CD14-positive monocyte (primary cell): ENCODE measurements around the gene FOXO3. TPM values are rescaled to one million over a fixed set of nuclear protein-coding genes. Genes with fewer than 3 reads are reported as not detected.

Experiments
- DNase-seq, 3 donors: peaks; one replicate each; pipeline ENCODE4 v3.0.0-alpha.2; 2011 to 2022
- H2AFZ ChIP-seq: 2 replicates; pipeline ENCODE4 v1.6.0; 2012; ENCODE audit warnings: mild to moderate bottlenecking, low read depth, low read length, inconsistent platforms; ENCODE audit not compliant: insufficient read depth, poor library complexity, severe bottlenecking
- H3K27ac ChIP-seq, 2 donors: 1 replicate in 1 of 2; 2 replicates in 1 of 2; pipeline ENCODE4 v1.5.1; 2012 to 2013; ENCODE audit warnings: low read length in 2 of 2, control low read depth in 1 of 2, inconsistent platforms in 1 of 2, low read depth in 1 of 2, mild to moderate bottlenecking in 1 of 2
- H3K27me3 ChIP-seq, 2 donors: one replicate each; pipeline versions ENCODE4 v1.6.0 to v1.6.1; 2011 to 2013; ENCODE audit warnings: low read length in 2 of 2; ENCODE audit not compliant: control insufficient read depth in 2 of 2, insufficient read depth in 2 of 2
- H3K36me3 ChIP-seq, 2 donors: replicated peaks in 1 of 2; 1 replicate in 1 of 2; 2 replicates in 1 of 2; pipeline versions ENCODE4 v1.5.1 to v1.6.1; 2012 to 2013; ENCODE audit warnings: low read length in 2 of 2, control low read depth in 1 of 2, inconsistent platforms in 1 of 2, mild to moderate bottlenecking in 1 of 2; ENCODE audit not compliant: insufficient read depth in 2 of 2, control insufficient read depth in 1 of 2
- H3K4me1 ChIP-seq, 2 donors: 1 replicate in 1 of 2; 2 replicates in 1 of 2; pipeline versions ENCODE4 v1.5.1 to v1.6.1; 2012 to 2013; ENCODE audit warnings: low read length in 2 of 2, control low read depth in 1 of 2, inconsistent platforms in 1 of 2, mild to moderate bottlenecking in 1 of 2, moderate library complexity in 1 of 2; ENCODE audit not compliant: insufficient read depth in 2 of 2, control insufficient read depth in 1 of 2
- H3K4me2 ChIP-seq: replicated peaks from 2 replicates; pipeline ENCODE3; 2012; ENCODE audit warnings: low read length, moderate library complexity, mild to moderate bottlenecking; ENCODE audit not compliant: poor library complexity, severe bottlenecking; ENCODE audit errors: extremely low read depth
- H3K4me3 ChIP-seq, 3 experiments: fragments of 200-600 bp in 1 of 3; sonication (generic) in 1 of 3; replicated peaks in 1 of 3; 1 replicate in 2 of 3; 2 replicates in 1 of 3; pipeline ENCODE4 v1.5.1; 2011 to 2013; ENCODE audit warnings: low read length in 3 of 3, mild to moderate bottlenecking in 3 of 3, control low read depth in 2 of 3, low read depth in 2 of 3, inconsistent platforms in 1 of 3, moderate library complexity in 1 of 3
- H3K79me2 ChIP-seq: 2 replicates; pipeline ENCODE4 v1.6.0; 2012; ENCODE audit warnings: mild to moderate bottlenecking, control low read depth, inconsistent platforms, low read length, moderate library complexity; ENCODE audit not compliant: insufficient read depth
- H3K9ac ChIP-seq: 2 replicates; pipeline ENCODE4 v1.6.0; 2017; ENCODE audit warnings: low read length, mild to moderate bottlenecking; ENCODE audit not compliant: insufficient read depth, poor library complexity, severe bottlenecking
- H3K9me3 ChIP-seq, 2 donors: replicated peaks in 1 of 2; 1 replicate in 1 of 2; 2 replicates in 1 of 2; pipeline versions ENCODE4 v1.5.1 to v1.6.1; 2012 to 2013; ENCODE audit warnings: low read length in 2 of 2, control low read depth in 1 of 2; ENCODE audit not compliant: control insufficient read depth in 1 of 2, insufficient read depth in 1 of 2
- H4K20me1 ChIP-seq: 2 replicates; pipeline ENCODE4 v1.6.0; 2012; ENCODE audit warnings: mild to moderate bottlenecking, low read length, control low read depth, moderate library complexity; ENCODE audit not compliant: insufficient read depth
- H3K27ac Mint-ChIP-seq, 7 donors: one replicate each; pipeline ENCODE4 v1.8.0; 2020; ENCODE audit warnings: mild to moderate bottlenecking in 7 of 7, mixed read lengths in 7 of 7, moderate library complexity in 6 of 7, inconsistent platforms in 2 of 7
- H3K27me3 Mint-ChIP-seq, 3 donors: one replicate each; pipeline ENCODE4 v1.8.0; 2021 to 2022; ENCODE audit warnings: low read depth in 3 of 3, mild to moderate bottlenecking in 3 of 3, mixed read lengths in 3 of 3, moderate library complexity in 3 of 3, inconsistent platforms in 1 of 3
- H3K36me3 Mint-ChIP-seq, 2 donors: one replicate each; pipeline ENCODE4 v1.8.0; 2020; ENCODE audit warnings: mixed read lengths in 2 of 2, inconsistent platforms in 1 of 2, mild to moderate bottlenecking in 1 of 2
- H3K4me1 Mint-ChIP-seq: one replicate; pipeline ENCODE4 v1.8.0; 2020; ENCODE audit warnings: mild to moderate bottlenecking, mixed read lengths
- H3K4me3 Mint-ChIP-seq, 2 donors: one replicate each; pipeline ENCODE4 v1.8.0; 2020; ENCODE audit warnings: mild to moderate bottlenecking in 2 of 2, mixed read lengths in 2 of 2, moderate library complexity in 1 of 2
- H3K9me3 Mint-ChIP-seq, 7 donors: one replicate each; pipeline ENCODE4 v1.8.0; 2020 to 2022; ENCODE audit warnings: mixed read lengths in 7 of 7, mild to moderate bottlenecking in 6 of 7, moderate library complexity in 6 of 7, inconsistent platforms in 2 of 7
- WGBS: methylation state at CpG from one replicate; pipeline ENCODE4 v1.1.5; 2013; ENCODE audit warnings: missing lambda C conversion rate; ENCODE audit not compliant: insufficient coverage; 5-methylcytosine and 5-hydroxymethylcytosine counted together
- intact Hi-C, 2 donors: fragments of 100-400 bp; cut with micrococcal nuclease; formaldehyde crosslinking; loops; one replicate each; pipeline versions ENCODE4 v1.15.0 to v1.15.1; 2023
- polyA plus RNA-seq, 3 donors: library from polyadenylated mRNA; depleted of rRNA in 1 of 3; unstranded in 2 of 3; stranded (reverse) in 1 of 3; fragments of 300-500 nt in 2 of 3; fragments of >200 nt in 1 of 3; fragmentation: Illumina TruSeq in 2 of 3; gene quantifications; 1 replicate in 2 of 3; 2 replicates in 1 of 3; pipeline ENCODE4 v1.2.3, GENCODE V29; 2012 to 2021
- TF ChIP-seq, protein P1 (sequence below): fragments of 200-600 bp; IDR thresholded peaks from one replicate; pipeline ENCODE4 v1.8.0; 2022; ENCODE audit warnings: antibody characterized with exemption, mild to moderate bottlenecking

FOXO3 gene
- polyA plus RNA-seq, 3 donors = 15.4 to 23.2 (median 17.5) TPM

DNA sequence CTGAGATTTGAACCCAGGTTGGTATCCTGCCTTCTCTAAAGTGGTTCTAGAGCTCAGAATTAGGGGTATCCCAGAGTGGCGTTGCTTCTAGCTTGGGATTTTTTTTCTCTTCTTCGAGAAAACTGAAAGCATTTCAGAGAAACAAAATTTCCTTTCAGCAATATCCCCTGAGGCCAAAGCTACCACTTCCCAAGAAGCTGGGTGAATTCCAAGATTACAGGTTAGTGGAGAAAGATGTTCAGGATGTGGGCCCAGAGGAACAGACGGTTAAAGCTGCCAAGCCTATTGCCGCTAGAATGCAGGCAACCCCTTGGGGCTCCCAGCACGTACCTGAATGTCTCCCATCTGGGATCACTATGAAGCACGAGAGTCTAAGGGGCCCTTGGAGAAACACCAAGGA lies 134.1 kb downstream of the FOXO3 start:
- intact Hi-C loops = no loop called here
- Mint-ChIP-seq H3K4me1 (peaks cover 12% of the 10 kb centered on the region), H3K4me3 (no peak overlapping the region), H3K36me3 (peaks cover 9 to 11% of the 10 kb centered on the region in 2 donors), H3K9me3 (peaks cover 0 to 3% (median 1%) of the 10 kb centered on the region in 7 donors), H3K27me3 (peaks cover 0 to 4% (median 0%) of the 10 kb centered on the region in 3 donors), H3K27ac (no peak overlapping the region)
- Histone ChIP-seq H3K4me3 (no peak overlapping the region), H3K27me3 (no peaks in the 10 kb centered on the region), H3K36me3 (no peaks in the 10 kb centered on the region), H3K27ac (no peak overlapping the region), H2AFZ (no peak overlapping the region), H3K9ac (no peak overlapping the region), H3K4me2 (no peak overlapping the region), H3K4me1 (peaks cover 8 to 10% of the 10 kb centered on the region in 2 donors), H3K79me2 (no peaks in the 10 kb centered on the region), H4K20me1 (peaks cover 7% of the 10 kb centered on the region), H3K9me3 (no peaks in the 10 kb centered on the region)
- 100% methylated on average over 4 of the region's 6 CpGs for WGBS
- TF ChIP-seq, protein P1, sequence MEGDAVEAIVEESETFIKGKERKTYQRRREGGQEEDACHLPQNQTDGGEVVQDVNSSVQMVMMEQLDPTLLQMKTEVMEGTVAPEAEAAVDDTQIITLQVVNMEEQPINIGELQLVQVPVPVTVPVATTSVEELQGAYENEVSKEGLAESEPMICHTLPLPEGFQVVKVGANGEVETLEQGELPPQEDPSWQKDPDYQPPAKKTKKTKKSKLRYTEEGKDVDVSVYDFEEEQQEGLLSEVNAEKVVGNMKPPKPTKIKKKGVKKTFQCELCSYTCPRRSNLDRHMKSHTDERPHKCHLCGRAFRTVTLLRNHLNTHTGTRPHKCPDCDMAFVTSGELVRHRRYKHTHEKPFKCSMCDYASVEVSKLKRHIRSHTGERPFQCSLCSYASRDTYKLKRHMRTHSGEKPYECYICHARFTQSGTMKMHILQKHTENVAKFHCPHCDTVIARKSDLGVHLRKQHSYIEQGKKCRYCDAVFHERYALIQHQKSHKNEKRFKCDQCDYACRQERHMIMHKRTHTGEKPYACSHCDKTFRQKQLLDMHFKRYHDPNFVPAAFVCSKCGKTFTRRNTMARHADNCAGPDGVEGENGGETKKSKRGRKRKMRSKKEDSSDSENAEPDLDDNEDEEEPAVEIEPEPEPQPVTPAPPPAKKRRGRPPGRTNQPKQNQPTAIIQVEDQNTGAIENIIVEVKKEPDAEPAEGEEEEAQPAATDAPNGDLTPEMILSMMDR = no peak
- no peak for DNase-seq

DNA sequence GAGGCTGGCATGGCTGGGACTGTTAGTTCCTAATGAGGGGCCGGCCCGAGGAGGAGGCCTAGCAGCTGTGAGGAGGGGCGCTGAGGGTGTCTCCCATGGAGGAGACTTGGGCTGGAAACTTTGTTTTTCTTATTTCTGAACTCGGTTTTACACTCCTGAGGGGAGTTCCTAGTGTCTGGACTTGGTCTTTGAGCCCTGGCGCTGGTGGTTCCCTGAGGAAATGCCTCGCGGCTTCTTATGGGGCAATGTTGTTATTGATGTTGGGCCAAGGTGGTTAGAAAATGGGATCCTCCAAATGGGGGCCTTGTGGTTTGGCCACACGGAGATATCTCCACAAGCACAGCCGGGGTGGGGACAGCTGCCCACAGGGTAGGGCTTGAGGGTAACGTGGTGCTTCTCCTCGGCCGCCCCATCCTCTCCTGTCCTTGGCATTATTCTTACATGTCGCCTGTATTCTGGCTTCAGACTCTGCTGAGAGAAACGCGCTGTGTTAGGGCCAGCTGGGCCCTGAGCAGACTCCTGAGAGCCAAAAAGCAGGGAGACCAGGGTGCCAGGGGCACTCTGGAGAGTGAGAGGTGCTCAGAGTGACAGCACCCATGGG lies 136.9 kb downstream of the FOXO3 start:
- no peak overlapping the region for H3K9ac ChIP-seq
- no peak overlapping the region for H3K4me3 Mint-ChIP-seq
- no peak overlapping the region for H3K4me2 ChIP-seq
- no peaks in the 10 kb centered on the region for H4K20me1 ChIP-seq
- no peak overlapping the region for H3K27ac ChIP-seq
- no peaks in the 10 kb centered on the region for H3K4me1 Mint-ChIP-seq
- H3K4me1 ChIP-seq = no peaks in the 10 kb centered on the region
- H3K4me3 ChIP-seq = no peak overlapping the region
- H3K9me3 Mint-ChIP-seq = peaks cover 5 to 20% (median 13%) of the 10 kb centered on the region in 7 donors
- H2AFZ ChIP-seq = no peak overlapping the region
- 77% methylated on average over 10 of the region's 15 CpGs for WGBS
- H3K36me3 ChIP-seq = no peaks in the 10 kb centered on the region
- H3K27me3 Mint-ChIP-seq = peaks cover 0 to 4% (median 0%) of the 10 kb centered on the region in 3 donors
- no peak overlapping the region for H3K27ac Mint-ChIP-seq
- H3K27me3 ChIP-seq = no peaks in the 10 kb centered on the region
- TF ChIP-seq, protein P1 = no peak
- peaks cover 0 to 3% of the 10 kb centered on the region in 2 donors for H3K36me3 Mint-ChIP-seq
- no peak for DNase-seq
- intact Hi-C loops = no loop called here
- H3K9me3 ChIP-seq = peaks cover 7 to 9% of the 10 kb centered on the region in 2 donors
- H3K79me2 ChIP-seq = no peaks in the 10 kb centered on the region
